ENCODE data around the gene SRRD.

SRRD gene

DNA sequence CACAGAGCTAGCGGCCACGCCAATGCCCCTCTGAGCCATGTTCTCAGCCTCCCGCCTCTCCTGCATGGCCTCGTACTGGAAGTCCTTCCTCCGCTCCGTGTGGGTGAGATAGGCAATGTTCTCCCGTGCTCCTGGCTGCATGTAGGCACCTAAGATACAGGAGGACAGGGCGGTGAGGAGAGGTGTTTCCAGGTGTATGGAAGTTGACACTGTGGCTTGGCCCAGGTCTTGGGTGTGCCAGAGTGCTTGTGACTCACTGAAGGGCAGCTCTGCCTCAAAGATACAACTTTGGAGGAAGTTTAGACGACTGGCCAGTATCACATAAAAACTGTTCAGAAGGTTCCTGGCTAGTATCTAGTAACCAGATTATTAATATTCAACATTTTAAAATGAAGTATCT lies 8.5 kb downstream of the SRRD start:
- Histone ChIP-seq H3K27me3 (ENCODE audit: control insufficient read depth in 5 of 5, insufficient read depth in 4 of 5, low read length in 5 of 5) (no peaks in the 10 kb centered on the region), H3K9ac (ENCODE audit: low read length in 5 of 5) (no peak overlapping the region), H3K4me3 (ENCODE audit: low read depth in 1 of 5, low read length in 5 of 5) (no peak overlapping the region), H3K27ac (ENCODE audit: low read depth, low read length) (no peak overlapping the region), H3K36me3 (ENCODE audit: control insufficient read depth in 5 of 5, insufficient read depth in 5 of 5, low read length in 5 of 5) (peaks cover 45 to 96% (median 88%) of the 10 kb centered on the region in 5 donors), H3K4me1 (ENCODE audit: control insufficient read depth in 5 of 5, insufficient read depth in 5 of 5, low read length in 5 of 5) (no peaks in the 10 kb centered on the region), H3K9me3 (ENCODE audit: control insufficient read depth in 5 of 5, low read length in 5 of 5) (no peaks in the 10 kb centered on the region)

DNA sequence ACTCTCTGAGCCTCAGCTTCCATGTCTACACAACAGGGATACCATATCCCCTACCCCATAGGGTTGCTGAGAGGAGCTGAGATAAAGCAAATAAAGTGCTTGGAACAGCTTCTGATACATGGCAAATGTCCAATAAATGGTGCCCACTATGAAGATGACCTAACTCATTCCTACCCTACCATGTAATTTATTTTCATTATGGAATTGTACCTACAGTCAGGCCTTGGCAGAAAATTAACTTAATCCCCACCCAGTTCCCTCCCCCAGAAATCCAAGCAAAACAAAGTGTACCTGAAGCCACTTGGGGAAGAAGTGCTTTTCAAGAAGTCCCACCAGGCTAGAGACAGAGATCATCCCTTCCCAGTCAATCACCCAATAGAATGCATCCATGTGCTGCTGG lies 10.8 kb downstream of the SRRD start:
- Histone ChIP-seq H3K4me1 (ENCODE audit: control insufficient read depth in 5 of 5, insufficient read depth in 5 of 5, low read length in 5 of 5) (no peaks in the 10 kb centered on the region), H3K27me3 (ENCODE audit: control insufficient read depth in 5 of 5, insufficient read depth in 4 of 5, low read length in 5 of 5) (no peaks in the 10 kb centered on the region), H3K36me3 (ENCODE audit: control insufficient read depth in 5 of 5, insufficient read depth in 5 of 5, low read length in 5 of 5) (peaks cover 35 to 97% (median 80%) of the 10 kb centered on the region in 5 donors), H3K4me3 (ENCODE audit: low read depth in 1 of 5, low read length in 5 of 5) (no peak overlapping the region), H3K9me3 (ENCODE audit: control insufficient read depth in 5 of 5, low read length in 5 of 5) (no peaks in the 10 kb centered on the region), H3K27ac (ENCODE audit: low read depth, low read length) (no peak overlapping the region), H3K9ac (ENCODE audit: low read length in 5 of 5) (no peak overlapping the region)

DNA sequence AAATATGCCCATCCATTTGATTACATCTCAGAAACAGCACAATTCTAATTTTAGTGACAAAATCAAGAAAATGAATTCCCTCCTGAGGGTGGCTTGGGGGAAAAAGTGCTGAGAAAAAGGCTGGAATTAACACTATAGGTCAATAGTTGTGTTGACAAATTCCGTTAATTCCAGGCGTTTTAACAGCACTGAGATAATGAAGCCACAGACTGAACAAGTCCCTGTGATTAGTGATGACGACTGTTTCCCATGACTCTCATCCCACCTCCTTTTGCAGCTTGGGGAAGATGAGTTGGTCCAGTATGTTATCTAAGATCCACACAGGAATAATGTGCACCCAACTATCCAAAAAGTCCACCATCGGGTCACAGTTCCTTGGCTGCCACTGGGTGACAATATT lies 12.8 kb downstream of the SRRD start:
- Histone ChIP-seq H3K27me3 (ENCODE audit: control insufficient read depth in 5 of 5, insufficient read depth in 4 of 5, low read length in 5 of 5) (no peaks in the 10 kb centered on the region), H3K36me3 (ENCODE audit: control insufficient read depth in 5 of 5, insufficient read depth in 5 of 5, low read length in 5 of 5) (peaks cover 32 to 96% (median 78%) of the 10 kb centered on the region in 5 donors), H3K9ac (ENCODE audit: low read length in 5 of 5) (no peak overlapping the region), H3K27ac (ENCODE audit: low read depth, low read length) (no peak overlapping the region), H3K4me1 (ENCODE audit: control insufficient read depth in 5 of 5, insufficient read depth in 5 of 5, low read length in 5 of 5) (no peaks in the 10 kb centered on the region), H3K4me3 (ENCODE audit: low read depth in 1 of 5, low read length in 5 of 5) (no peak overlapping the region), H3K9me3 (ENCODE audit: control insufficient read depth in 5 of 5, low read length in 5 of 5) (no peaks in the 10 kb centered on the region)

DNA sequence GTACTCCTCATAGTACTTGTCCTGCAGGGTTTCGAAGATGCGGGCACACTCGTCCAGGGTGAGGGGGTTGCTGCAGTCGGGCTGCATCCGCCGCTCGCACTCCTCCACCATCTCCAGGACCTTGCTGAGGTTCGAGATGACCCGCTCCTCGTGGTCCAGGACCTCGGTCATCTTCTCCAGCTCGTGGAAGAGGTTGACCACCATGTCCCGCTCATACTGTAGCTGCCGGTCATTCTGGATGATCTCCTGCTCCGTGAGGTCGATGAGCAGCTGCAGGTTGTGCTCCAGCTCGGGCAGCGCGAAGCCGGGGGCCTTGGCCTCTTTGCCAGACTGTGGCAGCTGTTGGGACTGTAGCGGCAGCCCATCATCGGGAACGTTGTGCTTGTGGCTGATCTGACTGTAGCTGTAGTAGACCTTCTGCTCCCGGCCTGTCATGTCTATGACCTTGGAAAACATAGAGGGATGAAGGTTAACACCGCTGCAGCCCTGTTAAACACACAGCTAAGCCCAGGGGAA lies 15.6 kb downstream of the SRRD start:
- no peaks in the 10 kb centered on the region for H3K27me3 ChIP-seq (ENCODE audit: control insufficient read depth in 5 of 5, insufficient read depth in 4 of 5, low read length in 5 of 5)
- no peak overlapping the region for H3K4me3 ChIP-seq (ENCODE audit: low read depth in 1 of 5, low read length in 5 of 5)
- no peak overlapping the region for H3K9ac ChIP-seq (ENCODE audit: low read length in 5 of 5)
- H3K27ac ChIP-seq (ENCODE audit: low read depth, low read length): no peak overlapping the region
- H3K9me3 ChIP-seq (ENCODE audit: control insufficient read depth in 5 of 5, low read length in 5 of 5): no peaks in the 10 kb centered on the region
- peaks cover 0 to 8% (median 5%) of the 10 kb centered on the region in 5 donors for H3K4me1 ChIP-seq (ENCODE audit: control insufficient read depth in 5 of 5, insufficient read depth in 5 of 5, low read length in 5 of 5)
- peaks cover 39 to 96% (median 79%) of the 10 kb centered on the region in 5 donors for H3K36me3 ChIP-seq (ENCODE audit: control insufficient read depth in 5 of 5, insufficient read depth in 5 of 5, low read length in 5 of 5)

DNA sequence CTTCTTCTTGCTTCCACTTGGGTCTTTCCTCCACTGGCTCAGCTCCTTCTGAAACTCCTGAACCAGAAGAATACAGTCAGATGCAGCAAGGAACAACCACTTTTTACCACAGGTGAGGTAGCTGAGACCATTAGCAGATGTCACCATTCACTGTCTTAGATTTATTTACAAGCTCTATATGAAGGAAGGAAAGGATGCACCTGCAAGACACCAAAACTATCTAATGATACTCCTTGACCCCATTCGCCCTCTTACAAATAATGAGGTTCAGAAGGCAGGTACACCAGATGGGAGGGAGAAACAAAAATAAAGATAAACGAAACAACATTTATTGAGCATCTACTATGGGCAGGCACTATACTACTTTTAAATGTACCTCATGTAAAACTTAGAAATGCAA lies 18.3 kb downstream of the SRRD start:
- no peak overlapping the region for H3K27ac ChIP-seq (ENCODE audit: low read depth, low read length)
- H3K4me3 ChIP-seq (ENCODE audit: low read depth in 1 of 5, low read length in 5 of 5): no peak overlapping the region
- H3K36me3 ChIP-seq (ENCODE audit: control insufficient read depth in 5 of 5, insufficient read depth in 5 of 5, low read length in 5 of 5): peaks cover 36 to 96% (median 81%) of the 10 kb centered on the region in 5 donors
- no peaks in the 10 kb centered on the region for H3K27me3 ChIP-seq (ENCODE audit: control insufficient read depth in 5 of 5, insufficient read depth in 4 of 5, low read length in 5 of 5)
- H3K4me1 ChIP-seq (ENCODE audit: control insufficient read depth in 5 of 5, insufficient read depth in 5 of 5, low read length in 5 of 5): peaks cover 0 to 8% (median 5%) of the 10 kb centered on the region in 5 donors
- no peak overlapping the region for H3K9ac ChIP-seq (ENCODE audit: low read length in 5 of 5)
- H3K9me3 ChIP-seq (ENCODE audit: control insufficient read depth in 5 of 5, low read length in 5 of 5): no peaks in the 10 kb centered on the region

DNA sequence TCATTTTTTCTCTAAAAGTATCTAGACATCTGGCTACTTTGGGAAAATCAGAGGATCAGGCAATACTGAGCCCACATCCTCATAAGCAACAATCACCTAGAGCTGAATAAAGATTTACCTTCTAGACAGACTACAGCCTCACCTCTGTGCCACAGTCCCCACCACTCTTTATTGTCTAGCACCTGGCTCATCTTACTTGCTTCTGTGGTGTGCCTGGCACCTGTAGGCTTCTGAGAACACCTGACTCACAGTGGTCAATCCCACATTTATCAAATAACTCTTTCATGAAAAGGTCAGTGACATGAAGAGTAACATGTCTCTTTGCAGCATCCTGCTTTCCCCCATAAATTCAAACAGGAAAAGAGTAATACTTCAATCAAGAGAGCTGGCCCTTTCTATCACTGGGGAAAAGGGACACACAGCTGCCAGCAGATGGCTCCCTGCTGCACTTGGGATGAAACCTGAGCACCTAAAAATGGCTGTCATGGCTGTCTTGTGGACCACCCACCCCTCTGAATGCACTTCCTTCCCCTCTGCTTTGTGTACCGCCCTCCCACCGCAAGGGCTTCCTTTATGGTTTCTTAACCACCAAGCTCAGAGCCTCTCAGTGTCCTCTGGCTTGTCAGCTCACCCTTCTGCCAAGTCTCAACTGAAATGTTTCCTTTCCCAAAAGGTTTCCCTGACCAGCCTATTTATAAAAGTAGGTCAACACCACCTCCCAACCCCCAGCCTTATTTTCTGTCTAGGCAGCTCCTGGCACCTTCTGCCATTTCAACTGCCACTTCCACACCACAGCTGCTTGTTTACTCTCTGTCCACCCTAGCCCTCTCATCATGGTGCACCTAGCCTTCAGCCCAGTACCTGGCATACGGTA lies 19.2 kb downstream of the SRRD start:
- Histone ChIP-seq H3K4me1 (ENCODE audit: control insufficient read depth in 5 of 5, insufficient read depth in 5 of 5, low read length in 5 of 5) (peaks cover 0 to 8% (median 5%) of the 10 kb centered on the region in 5 donors), H3K27ac (ENCODE audit: low read depth, low read length) (no peak overlapping the region), H3K4me3 (ENCODE audit: low read depth in 1 of 5, low read length in 5 of 5) (no peak overlapping the region), H3K36me3 (ENCODE audit: control insufficient read depth in 5 of 5, insufficient read depth in 5 of 5, low read length in 5 of 5) (peaks cover 39 to 96% (median 79%) of the 10 kb centered on the region in 5 donors), H3K9me3 (ENCODE audit: control insufficient read depth in 5 of 5, low read length in 5 of 5) (no peaks in the 10 kb centered on the region), H3K27me3 (ENCODE audit: control insufficient read depth in 5 of 5, insufficient read depth in 4 of 5, low read length in 5 of 5) (no peaks in the 10 kb centered on the region), H3K9ac (ENCODE audit: low read length in 5 of 5) (no peak overlapping the region)

DNA sequence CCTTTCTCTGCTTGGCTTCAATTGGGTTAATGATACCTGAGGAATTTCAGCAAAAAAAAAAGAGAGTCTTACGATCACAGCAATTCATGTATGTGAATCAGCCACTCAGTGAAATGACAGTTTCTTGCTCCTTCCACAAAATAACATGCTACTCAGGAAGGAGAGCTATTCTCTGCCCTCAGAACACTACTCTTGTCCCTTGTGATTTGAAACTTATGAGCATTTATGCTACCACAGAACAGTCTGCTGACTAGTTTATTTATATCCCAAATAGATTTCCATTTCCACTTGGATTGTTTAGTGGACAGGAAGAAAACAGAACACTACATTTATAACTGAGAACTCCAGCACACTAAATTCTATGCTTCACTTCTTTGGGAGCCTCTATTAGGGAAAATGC lies 20.1 kb downstream of the SRRD start:
- H3K9ac ChIP-seq (ENCODE audit: low read length in 5 of 5): no peak overlapping the region
- H3K27ac ChIP-seq (ENCODE audit: low read depth, low read length): no peak overlapping the region
- no peaks in the 10 kb centered on the region for H3K9me3 ChIP-seq (ENCODE audit: control insufficient read depth in 5 of 5, low read length in 5 of 5)
- H3K27me3 ChIP-seq (ENCODE audit: control insufficient read depth in 5 of 5, insufficient read depth in 4 of 5, low read length in 5 of 5): no peaks in the 10 kb centered on the region
- peaks cover 43 to 96% (median 82%) of the 10 kb centered on the region in 5 donors for H3K36me3 ChIP-seq (ENCODE audit: control insufficient read depth in 5 of 5, insufficient read depth in 5 of 5, low read length in 5 of 5)
- H3K4me1 ChIP-seq (ENCODE audit: control insufficient read depth in 5 of 5, insufficient read depth in 5 of 5, low read length in 5 of 5): peaks cover 0 to 8% (median 5%) of the 10 kb centered on the region in 5 donors
- H3K4me3 ChIP-seq (ENCODE audit: low read depth in 1 of 5, low read length in 5 of 5): no peak overlapping the region

DNA sequence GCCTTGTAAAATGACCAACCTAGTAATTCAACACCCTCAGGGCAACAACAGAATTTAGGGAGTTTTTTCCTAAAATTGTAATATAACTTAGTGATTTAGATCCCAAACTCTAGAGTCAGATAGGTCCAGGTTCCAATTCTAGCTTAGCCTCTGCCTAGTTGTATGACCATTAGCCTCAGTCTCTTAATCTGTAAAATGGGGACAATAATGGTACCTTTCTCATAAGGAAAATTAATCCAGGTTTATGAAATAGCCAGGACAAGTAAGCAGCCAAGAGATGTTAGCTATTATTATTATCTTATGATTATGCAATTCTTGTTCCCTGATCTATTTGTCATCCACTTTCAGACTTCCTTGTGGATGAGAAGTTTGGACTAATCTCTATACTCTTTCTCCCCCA lies 24.5 kb downstream of the SRRD start:
- Histone ChIP-seq H3K9me3 (ENCODE audit: control insufficient read depth in 5 of 5, low read length in 5 of 5) (no peaks in the 10 kb centered on the region), H3K9ac (ENCODE audit: low read length in 5 of 5) (no peak overlapping the region), H3K4me3 (ENCODE audit: low read depth in 1 of 5, low read length in 5 of 5) (no peak overlapping the region), H3K27ac (ENCODE audit: low read depth, low read length) (no peak overlapping the region), H3K36me3 (ENCODE audit: control insufficient read depth in 5 of 5, insufficient read depth in 5 of 5, low read length in 5 of 5) (peaks cover 25 to 68% (median 59%) of the 10 kb centered on the region in 5 donors), H3K27me3 (ENCODE audit: control insufficient read depth in 5 of 5, insufficient read depth in 4 of 5, low read length in 5 of 5) (no peaks in the 10 kb centered on the region), H3K4me1 (ENCODE audit: control insufficient read depth in 5 of 5, insufficient read depth in 5 of 5, low read length in 5 of 5) (peaks cover 3 to 31% (median 26%) of the 10 kb centered on the region in 5 donors)

DNA sequence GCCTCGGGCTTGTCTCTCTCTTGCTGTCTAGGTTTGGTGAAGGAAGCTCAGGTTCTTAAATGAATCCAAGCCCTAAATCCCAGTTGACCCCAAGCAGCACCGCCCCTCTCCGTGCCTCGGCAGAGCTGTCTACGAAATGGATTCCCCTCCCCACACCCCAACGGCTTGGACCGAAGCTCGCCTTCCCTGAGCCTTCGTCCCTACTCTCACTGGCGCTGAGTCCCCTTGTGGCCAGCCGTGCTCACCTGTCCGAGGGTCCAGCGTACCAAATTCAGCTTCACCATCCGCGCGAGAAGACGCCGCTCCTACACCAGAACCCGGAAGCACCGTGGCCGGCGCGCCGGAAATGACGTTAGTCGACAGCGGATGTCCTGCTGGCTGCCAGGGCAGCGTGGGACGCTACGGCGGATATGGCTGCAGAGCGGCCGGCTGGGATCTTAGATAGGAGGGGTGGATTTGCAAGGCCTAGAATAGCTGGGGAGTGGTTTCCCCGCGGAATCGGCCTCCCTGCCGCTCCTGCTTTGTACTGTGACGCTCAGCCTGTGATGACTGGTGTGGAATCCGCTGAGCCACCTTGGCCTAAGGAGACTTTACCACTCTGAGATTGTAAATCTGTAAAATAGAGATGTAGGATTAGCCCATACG lies 28.6 kb downstream of the SRRD start, which contains the start of gene TFIP11:
Gene TFIP11 (minus strand): TSS at position 325 of the 645 bp plus-strand sequence. CDS start 2,201 bp downstream, outside the sequence.
- peaks cover 3 to 28% (median 26%) of the 10 kb centered on the region in 5 donors for H3K4me1 ChIP-seq (ENCODE audit: control insufficient read depth in 5 of 5, insufficient read depth in 5 of 5, low read length in 5 of 5)

DNA sequence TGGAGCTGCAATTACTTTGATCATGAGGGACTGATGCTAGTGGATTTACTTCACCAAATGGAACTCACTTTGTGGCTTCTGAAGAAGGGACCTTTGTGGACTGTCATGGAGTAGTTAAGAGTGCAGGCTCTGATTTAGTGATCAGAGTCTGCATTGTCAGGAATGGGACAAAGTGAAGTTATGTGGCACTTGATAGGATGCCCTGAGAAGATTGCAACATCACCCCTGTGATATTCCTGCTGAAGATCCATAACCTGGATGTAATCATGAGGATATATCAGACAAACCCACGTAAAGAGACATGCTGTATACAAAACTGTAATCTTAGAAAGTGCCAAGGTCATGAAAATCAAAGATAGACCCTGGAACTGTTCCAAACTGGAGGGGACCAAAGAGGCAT lies 30.2 kb downstream of the SRRD start:
- Histone ChIP-seq H3K27me3 (ENCODE audit: control insufficient read depth in 5 of 5, insufficient read depth in 4 of 5, low read length in 5 of 5) (no peaks in the 10 kb centered on the region), H3K4me3 (ENCODE audit: low read depth in 1 of 5, low read length in 5 of 5) (no peak overlapping the region), H3K27ac (ENCODE audit: low read depth, low read length) (no peak overlapping the region), H3K36me3 (ENCODE audit: control insufficient read depth in 5 of 5, insufficient read depth in 5 of 5, low read length in 5 of 5) (peaks cover 2 to 15% (median 14%) of the 10 kb centered on the region in 5 donors), H3K9me3 (ENCODE audit: control insufficient read depth in 5 of 5, low read length in 5 of 5) (no peaks in the 10 kb centered on the region), H3K4me1 (ENCODE audit: control insufficient read depth in 5 of 5, insufficient read depth in 5 of 5, low read length in 5 of 5) (peaks cover 3 to 28% (median 26%) of the 10 kb centered on the region in 5 donors), H3K9ac (ENCODE audit: low read length in 5 of 5) (no peak overlapping the region)

More for the DNA sequence above, 28.6 kb downstream of the SRRD start, which contains the start of gene TFIP11:
- Histone ChIP-seq H3K9me3 (ENCODE audit: control insufficient read depth in 5 of 5, low read length in 5 of 5) (no peaks in the 10 kb centered on the region), H3K27me3 (ENCODE audit: control insufficient read depth in 5 of 5, insufficient read depth in 4 of 5, low read length in 5 of 5) (no peaks in the 10 kb centered on the region), H3K36me3 (ENCODE audit: control insufficient read depth in 5 of 5, insufficient read depth in 5 of 5, low read length in 5 of 5) (peaks cover 6 to 28% (median 24%) of the 10 kb centered on the region in 5 donors), H3K27ac (ENCODE audit: low read depth, low read length) (peak within 1 kb of the TSS; percentile 84), H3K9ac (ENCODE audit: low read length in 5 of 5) (peak within 1 kb of the TSS; percentile 86 to 98 (median 91)), H3K4me3 (ENCODE audit: low read depth in 1 of 5, low read length in 5 of 5) (peak within 1 kb of the TSS; percentile 96 to 100 (median 98))
